ENCODE data around the gene TFCP2L1. TPM values are rescaled to one million over a fixed set of nuclear protein-coding genes. Genes with fewer than 3 reads are reported as not detected.

Gene TFCP2L1
- total and polyA plus RNA-seq, 4 donors: 0.06 to 1.5 (median 0.36) TPM

- no peak for DNase-seq (ENCODE audit: low spot score)
- no peaks in the 10 kb centered on the region for H3K36me3 ChIP-seq (ENCODE audit: control insufficient read depth in 4 of 4, insufficient read depth in 3 of 4, low read depth in 1 of 4, low read length in 3 of 4)
- no peak overlapping the region for H3K4me3 ChIP-seq (ENCODE audit: low read depth in 1 of 3, low read length in 3 of 3)
- H3K27ac ChIP-seq (ENCODE audit: low read depth in 1 of 2, low read length in 2 of 2): no peak overlapping the region
- H3K4me1 ChIP-seq (ENCODE audit: control insufficient read depth in 4 of 4, insufficient read depth in 4 of 4, low read length in 3 of 4): no peaks in the 10 kb centered on the region
- H3K27me3 ChIP-seq (ENCODE audit: control insufficient read depth in 4 of 4, insufficient read depth in 4 of 4, low read length in 3 of 4): peaks cover 0 to 2% (median 0%) of the 10 kb centered on the region in 4 donors
- no peak overlapping the region for H3K9ac ChIP-seq (ENCODE audit: low read depth in 1 of 2, low read length in 2 of 2)
- WGBS: 91% methylated on average over 8 of the region's 8 CpGs
- TF ChIP-seq FOXA1 (IDR thresholded peaks at IDR 0.05) (no peak), NR2F2 (IDR thresholded peaks at IDR 0.05) (no peak), HNF4G (IDR thresholded peaks at IDR 0.05) (no peak), ATF3 (IDR thresholded peaks at IDR 0.05) (no peak), HNF4A (conservative IDR thresholded peaks at IDR 0.05) (no peak), FOXA2 (IDR thresholded peaks at IDR 0.05) (no peak), GABPA (IDR thresholded peaks at IDR 0.05 in 1 of 2, conservative IDR thresholded peaks at IDR 0.05 in 1 of 2) (no peak), TAF1 (conservative IDR thresholded peaks at IDR 0.05) (no peak), REST (IDR thresholded peaks at IDR 0.05) (no peak), CTCF (IDR thresholded peaks at IDR 0.05; ENCODE audit: low read depth, low read length, missing input control) (no peak), EGR1 (IDR thresholded peaks at IDR 0.05; ENCODE audit: low read depth in 2 of 2) (no peak), RXRA (IDR thresholded peaks at IDR 0.05) (no peak), JUND (IDR thresholded peaks at IDR 0.05) (no peak), RAD21 (IDR thresholded peaks at IDR 0.05) (no peak), SP1 (IDR thresholded peaks at IDR 0.05) (no peak), ZBTB33 (IDR thresholded peaks at IDR 0.05) (no peak), MAX (IDR thresholded peaks at IDR 0.05) (no peak)
- no peaks in the 10 kb centered on the region for H3K9me3 ChIP-seq (ENCODE audit: control insufficient read depth in 4 of 4, low read length in 3 of 4)
These were observed 85.0 kb downstream of the TFCP2L1 start for GRCh38 chr2:121200011-121200347.

Measured in liver (tissue), 9 donors.